ENCODE data around the gene ERF.

Gene ERF

DNA sequence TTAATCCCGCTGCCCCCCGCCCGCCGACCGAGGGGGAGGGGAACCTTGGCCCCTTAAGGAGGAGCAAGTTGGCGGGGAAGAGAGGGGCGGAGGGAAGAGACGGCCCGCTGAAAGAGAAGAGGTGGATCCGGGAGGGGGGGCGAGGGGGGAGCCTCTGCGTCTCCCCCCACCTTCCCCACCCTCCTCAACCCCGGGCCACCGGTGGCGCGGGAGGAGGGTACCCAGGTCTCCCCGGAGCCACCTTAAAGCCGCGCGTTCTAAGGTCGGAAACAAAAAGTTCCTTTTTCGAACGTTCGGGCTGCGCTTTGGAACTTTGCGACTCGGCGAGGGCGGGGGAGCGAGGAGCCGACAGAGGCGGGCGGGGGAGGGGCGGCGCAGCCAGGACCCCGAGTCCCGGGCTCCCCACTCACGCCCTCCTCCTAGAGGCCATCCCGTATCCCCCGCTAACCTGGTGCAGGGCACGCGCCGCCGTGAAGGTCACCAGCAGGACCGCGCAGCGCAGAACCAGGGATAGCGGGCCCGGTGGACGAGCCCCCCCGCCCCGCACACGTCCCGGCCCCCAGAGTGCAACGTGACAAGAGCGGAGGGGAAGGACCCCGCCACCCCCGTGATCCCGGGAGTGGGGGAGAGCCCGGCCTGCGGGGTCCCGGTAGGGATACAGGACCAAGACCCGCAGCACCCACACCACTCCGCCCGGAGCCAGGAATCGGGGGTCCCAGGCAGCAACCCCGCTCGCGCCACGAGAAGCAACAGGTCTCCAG lies 659 bp downstream of the ERF start:
- DNase-seq (ENCODE audit: low read depth): peak; percentile 45

DNA sequence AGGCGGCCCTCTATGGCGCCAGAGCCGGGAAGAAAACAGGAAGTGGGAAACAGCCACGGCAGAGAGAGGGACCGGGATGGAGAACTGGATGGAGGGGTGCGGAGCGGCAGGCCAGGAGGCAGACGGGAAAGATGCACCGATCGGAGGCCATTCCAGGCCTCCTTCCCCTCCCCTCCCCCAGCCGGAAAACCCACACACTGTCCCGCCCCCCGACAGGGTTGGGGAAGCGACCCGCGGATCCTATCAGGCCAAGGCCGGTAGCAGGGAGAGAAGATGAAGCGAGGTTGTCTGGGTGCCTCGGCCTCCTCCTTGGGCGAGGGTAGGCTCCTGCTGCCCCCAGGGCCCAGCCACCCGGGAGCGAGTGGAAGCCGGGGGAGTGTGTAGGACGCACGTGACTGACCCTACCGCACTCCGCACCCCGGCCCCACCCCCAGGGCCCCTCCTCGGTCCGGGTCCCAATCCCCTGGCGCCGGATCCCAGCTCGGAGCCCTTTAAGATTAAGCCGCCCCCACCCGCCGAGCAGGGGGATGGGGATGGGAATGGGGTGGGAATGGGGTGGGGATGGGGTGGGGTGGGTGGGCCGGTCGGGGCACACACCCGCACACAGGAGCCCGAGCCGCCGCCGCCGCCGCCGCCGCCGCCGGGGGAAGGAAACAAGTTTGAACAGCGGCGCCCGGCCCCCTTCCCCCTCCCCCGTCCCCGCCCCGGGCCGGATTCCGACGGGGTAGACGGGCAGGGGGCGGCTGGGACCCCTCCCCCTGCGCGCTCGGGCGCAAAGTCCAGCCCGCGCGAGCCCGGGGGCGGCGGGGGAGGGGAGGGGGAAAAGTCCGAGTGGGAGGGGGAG lies 1.5 kb downstream of the ERF start:
- DNase-seq (ENCODE audit: low read depth): no peak

DNA sequence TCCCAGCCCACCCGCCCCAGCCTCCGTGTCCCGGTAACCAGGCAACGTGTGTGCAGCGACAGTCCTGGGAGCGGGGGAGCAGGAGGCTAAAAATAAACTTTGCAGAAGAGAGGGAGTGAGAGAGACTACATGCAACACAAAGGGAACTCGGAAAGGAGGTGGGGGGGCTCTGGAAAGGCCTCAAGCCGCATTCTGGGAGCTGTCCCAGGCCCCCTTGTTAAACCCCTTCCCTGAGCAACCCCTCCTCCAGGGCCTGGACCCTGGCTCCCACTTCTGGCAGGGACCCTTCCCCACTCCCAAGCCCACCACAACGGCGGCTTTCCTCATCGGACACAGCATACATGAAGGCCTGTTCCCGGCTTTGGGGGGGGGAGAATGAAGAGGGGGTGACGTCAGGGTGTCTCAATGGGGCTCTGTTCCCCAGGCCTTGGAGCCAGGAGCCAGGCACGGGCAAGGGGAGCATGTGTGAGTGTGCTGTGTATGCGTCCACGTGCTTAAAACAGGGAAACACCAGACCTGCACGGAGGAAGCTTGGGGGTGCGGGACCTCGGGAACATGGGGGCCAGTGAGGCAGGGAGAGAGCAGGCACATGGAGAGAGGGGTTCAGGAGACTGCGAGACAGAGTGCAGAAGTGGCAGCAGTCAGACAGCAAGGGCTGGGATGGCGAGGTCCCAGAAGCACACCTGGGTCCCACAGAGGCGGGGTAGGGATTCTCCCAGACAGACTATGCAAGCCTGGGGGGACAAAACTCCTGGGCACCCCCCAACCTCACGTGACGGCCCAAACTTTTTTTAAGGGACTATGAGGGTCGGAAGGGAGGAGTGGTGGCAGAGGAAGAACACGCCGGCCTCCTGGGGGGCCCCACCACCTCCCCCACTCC lies 2.3 kb downstream of the ERF start:
- DNase-seq (ENCODE audit: low read depth): no peak

DNA sequence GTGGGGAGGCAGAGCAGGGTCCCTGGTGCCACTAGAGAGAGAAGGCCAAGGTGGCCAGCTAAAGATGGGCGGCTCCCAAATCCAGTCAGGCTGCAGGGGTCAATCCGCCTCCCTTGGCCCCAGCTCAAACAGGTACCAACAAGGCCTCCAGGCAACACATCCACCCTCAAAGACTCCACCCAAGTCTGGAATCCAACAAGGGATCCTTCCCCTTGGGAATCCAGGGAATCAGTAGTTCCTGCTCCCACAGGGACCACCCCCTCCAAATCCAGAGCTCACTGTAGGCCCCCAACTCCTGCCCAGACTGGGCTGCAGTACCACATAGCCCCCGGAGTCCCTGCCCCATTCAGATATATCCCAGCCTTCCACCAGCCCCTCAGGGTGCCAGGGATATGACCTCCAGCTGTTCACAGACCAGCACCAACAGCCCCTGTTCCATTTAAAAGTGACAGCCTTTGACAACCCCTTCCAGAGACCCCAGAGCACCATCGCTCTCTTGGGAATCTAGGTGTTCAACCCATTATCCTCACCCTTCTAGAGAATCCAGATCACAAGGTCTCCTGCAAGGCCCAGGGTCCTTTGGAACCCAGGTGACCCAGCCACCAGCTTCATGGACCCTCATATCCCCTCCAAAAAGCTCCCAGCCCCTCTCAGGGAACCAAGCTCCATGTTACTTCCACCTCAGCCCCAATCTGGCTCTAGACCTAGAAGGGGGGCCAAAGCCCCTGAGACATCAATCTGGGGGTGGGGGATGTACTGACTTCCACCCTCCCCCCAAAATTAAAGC lies 3.2 kb downstream of the ERF start:
- no peak for DNase-seq (ENCODE audit: low read depth)

DNA sequence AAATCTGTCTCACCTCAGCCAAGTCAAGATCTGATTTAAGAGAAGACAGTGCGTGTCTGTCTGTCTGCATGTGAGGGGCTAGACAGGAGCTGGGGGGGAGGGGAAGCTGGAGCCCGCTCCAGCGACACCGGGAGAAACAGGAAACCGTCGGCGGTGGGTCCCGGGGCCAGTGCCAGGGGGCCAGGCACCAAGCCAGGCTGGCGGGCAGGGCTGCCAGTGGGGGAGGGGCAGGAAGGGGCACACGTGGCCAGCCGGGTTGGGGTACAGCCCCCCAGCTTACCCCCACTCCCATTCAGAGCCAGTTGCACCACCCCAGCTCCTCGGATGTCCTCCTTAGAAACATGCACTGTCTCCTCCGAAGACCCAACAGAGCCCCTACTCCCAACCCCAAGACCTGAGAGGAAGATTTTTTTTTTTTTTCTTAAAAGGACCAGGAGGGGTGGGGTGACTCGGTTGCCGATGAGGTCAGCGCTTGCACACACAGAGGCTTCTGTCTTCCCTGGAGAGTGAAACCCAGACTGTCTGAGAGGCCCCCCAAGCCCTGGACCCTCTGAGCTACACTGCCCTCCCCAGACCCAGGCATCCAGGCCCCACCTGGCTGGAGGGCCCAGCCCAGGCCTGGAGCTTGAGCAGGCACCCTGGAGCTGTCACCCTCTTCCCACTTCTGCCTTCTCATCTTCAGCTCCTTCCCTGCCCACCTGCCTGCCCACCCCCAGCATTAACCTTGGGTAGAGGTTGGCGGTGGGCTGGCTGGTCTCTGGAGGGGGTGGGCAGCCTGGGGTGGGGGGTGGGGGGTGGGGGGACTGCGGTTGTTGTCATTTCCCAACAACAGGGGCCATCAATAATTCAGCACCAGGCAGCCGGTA lies 4.0 kb downstream of the ERF start:
- no peak for DNase-seq (ENCODE audit: low read depth)

- no peak for DNase-seq (ENCODE audit: low read depth)
These were observed 4.7 kb downstream of the ERF start for GRCh38 chr19:42250183-42250665.

DNA sequence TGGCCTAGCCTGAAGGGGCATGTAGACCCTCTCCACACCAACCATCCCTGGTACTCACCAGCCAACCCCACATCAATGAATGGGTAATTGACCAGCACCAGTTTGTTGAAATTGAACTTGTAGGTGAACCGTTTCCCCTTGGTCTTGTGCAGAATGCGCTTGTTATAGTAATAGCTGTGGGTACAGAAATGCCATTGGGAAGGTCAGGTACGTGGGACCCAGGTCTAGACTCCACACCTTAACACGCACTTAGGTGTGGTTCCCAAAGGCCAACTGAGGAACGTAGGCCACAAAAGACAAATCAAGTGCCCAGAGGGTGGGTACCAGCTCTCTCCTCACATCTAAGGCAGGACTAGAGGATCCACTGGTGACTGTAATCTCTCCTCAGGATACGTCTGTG lies 5.2 kb downstream of the ERF start:
- DNase-seq (ENCODE audit: low read depth): no peak

GRCh38 chr19:42249149-42249750 lies 5.7 kb downstream of the ERF start:
- no peak for DNase-seq (ENCODE audit: low read depth)

GRCh38 chr19:42248270-42249148 lies 6.4 kb downstream of the ERF start:
- no peak for DNase-seq (ENCODE audit: low read depth)

GRCh38 chr19:42247640-42248199 lies 7.2 kb downstream of the ERF start:
- no peak for DNase-seq (ENCODE audit: low read depth)

- DNase-seq (ENCODE audit: low read depth): no peak
These were observed 7.8 kb downstream of the ERF start for GRCh38 chr19:42246922-42247639.

DNA sequence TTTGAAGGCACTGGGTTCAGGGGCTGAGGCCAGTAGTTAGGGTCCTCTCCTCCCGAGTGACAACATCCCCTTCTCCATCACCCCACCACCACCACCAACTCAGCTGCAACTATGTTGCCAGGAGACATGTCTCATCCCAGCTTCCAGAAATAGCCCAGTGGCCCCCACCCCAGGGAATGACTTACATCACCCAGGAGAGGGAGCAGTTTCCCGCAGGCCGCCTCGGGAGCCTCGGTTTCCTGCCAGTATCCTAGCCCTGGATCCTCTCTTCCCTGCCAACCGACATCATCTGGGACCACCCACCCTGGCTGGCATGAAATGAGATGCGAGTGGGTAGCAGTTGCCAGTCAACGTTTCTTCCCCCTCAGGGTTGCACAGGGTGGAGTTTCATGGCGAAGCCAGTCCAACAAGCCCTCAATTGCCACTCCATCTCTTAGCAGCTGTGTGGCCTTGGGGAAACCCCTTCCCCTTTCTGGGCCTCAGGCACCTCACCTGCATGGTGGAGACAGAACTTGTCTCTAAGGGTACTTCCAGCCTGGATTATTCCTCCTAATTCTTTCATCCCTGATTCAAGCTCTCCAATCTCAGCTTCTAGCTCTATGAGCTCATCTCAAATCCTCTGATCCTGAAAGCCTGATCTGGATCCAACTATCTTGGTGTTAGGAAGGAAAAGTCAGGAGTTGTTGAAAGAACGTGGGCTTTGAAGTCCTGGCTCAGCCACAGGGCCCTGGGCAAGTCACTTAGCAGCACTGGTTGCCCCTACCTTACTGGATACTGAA lies 8.6 kb downstream of the ERF start:
- DNase-seq (ENCODE audit: low read depth): no peak

DNA sequence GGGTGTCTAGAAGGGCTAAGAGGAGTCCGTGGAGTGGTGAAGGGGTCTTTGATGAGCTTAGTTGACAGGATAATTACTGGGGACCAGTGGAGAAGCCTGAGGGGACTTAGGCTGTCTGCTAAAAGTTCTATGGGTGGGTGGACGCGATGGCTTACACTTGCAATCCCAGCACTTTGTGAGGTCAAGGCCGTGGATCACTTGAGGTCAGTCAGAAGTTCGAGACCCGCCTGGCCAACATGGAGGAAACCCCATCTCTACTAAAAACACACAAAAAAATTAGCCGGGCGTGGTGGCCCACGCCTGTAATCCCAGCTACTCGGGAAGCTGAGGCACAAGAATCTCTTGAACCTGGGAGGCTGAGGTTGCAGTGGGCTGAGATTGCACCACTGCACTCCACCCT lies 9.7 kb downstream of the ERF start:
- no peak for DNase-seq (ENCODE audit: low read depth)

- peak; percentile 78 for DNase-seq (ENCODE audit: low read depth)
These were observed 10.3 kb downstream of the ERF start for GRCh38 chr19:42244347-42245220.

DNA sequence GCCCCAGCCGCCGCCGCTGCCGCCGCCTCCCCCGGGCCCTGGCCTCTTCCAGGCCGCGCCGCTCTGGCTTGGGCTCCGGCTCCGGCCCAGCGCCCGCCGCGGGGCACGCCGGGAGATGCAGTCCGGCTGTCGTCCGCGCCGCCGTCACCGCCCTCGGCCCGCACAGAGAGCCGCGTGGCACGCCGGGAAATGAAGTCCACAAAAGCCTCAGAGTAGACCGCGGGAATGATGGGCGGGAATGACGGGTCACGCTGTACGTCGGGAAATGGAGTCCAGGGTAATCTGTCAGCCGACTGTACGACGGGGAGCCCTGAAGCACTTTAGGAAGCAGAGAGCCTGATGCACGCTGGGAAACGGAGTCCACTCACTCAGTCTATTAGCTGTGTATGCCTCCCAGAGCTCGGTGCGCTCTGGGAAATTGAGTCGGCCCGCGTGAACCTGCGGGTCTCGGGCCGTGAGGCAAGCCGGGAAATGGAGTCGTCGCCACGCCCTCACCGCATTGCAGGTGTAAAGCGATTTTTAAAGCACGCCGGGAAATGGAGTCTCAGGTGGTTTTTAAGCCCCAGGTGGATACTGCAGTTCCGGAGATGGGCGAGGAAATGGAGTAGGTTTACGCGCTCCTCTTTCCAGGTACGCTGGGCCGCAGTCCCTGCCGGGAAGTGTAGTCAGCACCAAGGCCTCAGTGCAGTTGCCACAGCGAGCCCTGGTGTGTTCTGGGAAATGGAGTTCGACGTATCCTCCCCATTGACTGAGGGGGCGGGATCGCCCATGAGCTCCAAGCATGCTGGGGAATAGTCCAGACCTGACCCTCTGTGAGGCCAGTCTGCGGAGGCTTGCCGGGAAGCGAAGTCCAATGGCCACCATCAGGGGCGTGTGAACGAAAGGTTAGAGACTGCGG lies 12.2 kb downstream of the ERF start, which contains the start of gene GSK3A:
Gene GSK3A, minus strand, starts transcription at position 91 of the 898 bp plus-strand sequence. CDS start 137 bp downstream, outside the sequence.
- DNase-seq (ENCODE audit: low read depth): peak; percentile 76
